ENCODE results near the gene MEG3. TPM values are rescaled to one million over a fixed set of nuclear protein-coding genes. Genes with fewer than 3 reads are reported as not detected.

MEG3 gene
- total and polyA plus RNA-seq, 9 of the 15 experiments (the other 6 are each of a cell fraction or from before 2014, with no cell fraction given): 0.10 to 5.3 (median 1.0) TPM; not detected in 1

DNA sequence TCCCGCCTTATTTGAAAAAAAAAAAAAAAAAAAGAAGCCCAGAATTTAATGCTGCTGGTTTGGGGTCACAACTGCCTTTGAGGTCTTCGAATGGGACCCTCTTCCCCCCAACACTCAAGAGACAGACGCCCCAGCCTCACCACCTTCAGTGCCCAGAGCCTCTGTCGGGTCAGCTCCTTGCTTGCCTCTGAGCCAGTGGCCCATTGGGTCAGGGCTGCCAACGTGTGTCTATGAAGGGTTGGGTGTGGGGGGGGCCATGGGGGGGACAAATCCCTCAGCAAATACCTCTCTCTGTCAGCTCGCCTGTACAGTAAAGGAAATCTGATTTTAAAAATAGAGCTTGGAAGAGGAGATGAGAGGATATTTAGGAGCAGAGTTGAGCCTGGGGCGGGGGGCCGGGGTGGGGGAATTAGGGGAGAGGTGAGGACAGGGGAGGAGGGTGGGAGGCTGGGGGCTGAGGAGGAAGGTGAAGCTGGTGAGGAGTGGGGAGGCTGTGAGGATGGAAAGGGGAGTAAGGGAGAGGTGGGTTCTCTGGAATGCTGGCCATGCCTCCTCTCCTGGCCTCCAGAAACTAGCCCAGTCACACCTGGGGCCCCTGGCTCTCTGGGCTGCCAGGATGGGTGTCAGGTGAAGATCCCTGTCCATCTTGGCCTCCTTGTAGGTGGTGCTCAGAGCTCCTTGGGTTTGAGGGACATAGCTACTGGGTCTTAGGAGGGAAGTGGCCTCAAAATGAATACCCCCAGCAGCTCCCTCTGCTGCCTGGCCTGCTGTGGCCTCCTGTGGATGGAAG, 64.3 kb downstream of the MEG3 start:
- H3K4me3 ChIP-seq: no peak overlapping the region
- no peaks in the 10 kb centered on the region for H3K36me3 ChIP-seq (ENCODE audit: control insufficient read depth, insufficient read depth, low read length)
- intact Hi-C loops (cut with micrococcal nuclease): no loop called here
- H3K79me2 ChIP-seq (ENCODE audit: control insufficient read depth, insufficient read depth, low read length): no peaks in the 10 kb centered on the region
- WGBS (ENCODE audit: insufficient coverage, low coverage, missing lambda C conversion rate): 29% methylated on average over 5 of the region's 8 CpGs
- ChIA-PET CTCF (ENCODE audit: low intra/inter-chr PET ratio) (interaction anchor here (1.2 kb wide), 1 partner anchor 8 kb away, joined by 3 read pairs; no protein-coding TSS in a partner anchor), POLR2A (no interaction called here)
- no peak overlapping the region for H3K27ac ChIP-seq (ENCODE audit: extremely low read depth, low read depth, low read length)
- H3K4me2 ChIP-seq (ENCODE audit: insufficient read depth, low read length): no peak overlapping the region
- in situ Hi-C loops (cut with MboI): no loop called here
- H4K20me1 ChIP-seq (replicated peaks; ENCODE audit: control insufficient read depth, insufficient read depth, low read length): no peaks in the 10 kb centered on the region
- ATAC-seq (no peak), DNase-seq (ENCODE audit: extremely low read depth in 1 of 4, low spot score in 3 of 4) (no peak), FAIRE-seq (no peak)
- TF ChIP-seq, protein P1, sequence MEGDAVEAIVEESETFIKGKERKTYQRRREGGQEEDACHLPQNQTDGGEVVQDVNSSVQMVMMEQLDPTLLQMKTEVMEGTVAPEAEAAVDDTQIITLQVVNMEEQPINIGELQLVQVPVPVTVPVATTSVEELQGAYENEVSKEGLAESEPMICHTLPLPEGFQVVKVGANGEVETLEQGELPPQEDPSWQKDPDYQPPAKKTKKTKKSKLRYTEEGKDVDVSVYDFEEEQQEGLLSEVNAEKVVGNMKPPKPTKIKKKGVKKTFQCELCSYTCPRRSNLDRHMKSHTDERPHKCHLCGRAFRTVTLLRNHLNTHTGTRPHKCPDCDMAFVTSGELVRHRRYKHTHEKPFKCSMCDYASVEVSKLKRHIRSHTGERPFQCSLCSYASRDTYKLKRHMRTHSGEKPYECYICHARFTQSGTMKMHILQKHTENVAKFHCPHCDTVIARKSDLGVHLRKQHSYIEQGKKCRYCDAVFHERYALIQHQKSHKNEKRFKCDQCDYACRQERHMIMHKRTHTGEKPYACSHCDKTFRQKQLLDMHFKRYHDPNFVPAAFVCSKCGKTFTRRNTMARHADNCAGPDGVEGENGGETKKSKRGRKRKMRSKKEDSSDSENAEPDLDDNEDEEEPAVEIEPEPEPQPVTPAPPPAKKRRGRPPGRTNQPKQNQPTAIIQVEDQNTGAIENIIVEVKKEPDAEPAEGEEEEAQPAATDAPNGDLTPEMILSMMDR (IDR thresholded peaks at IDR 0.05 in 2 of 3, conservative IDR thresholded peaks at IDR 0.05 in 1 of 3; ENCODE audit: insufficient read depth in 2 of 3, low read depth in 1 of 3, low read length in 3 of 3): peak in 1 of 3 experiments; percentile 11; a peak in 1 of 6 replicates
- TF ChIP-seq, protein P2, sequence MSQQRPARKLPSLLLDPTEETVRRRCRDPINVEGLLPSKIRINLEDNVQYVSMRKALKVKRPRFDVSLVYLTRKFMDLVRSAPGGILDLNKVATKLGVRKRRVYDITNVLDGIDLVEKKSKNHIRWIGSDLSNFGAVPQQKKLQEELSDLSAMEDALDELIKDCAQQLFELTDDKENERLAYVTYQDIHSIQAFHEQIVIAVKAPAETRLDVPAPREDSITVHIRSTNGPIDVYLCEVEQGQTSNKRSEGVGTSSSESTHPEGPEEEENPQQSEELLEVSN (IDR thresholded peaks at IDR 0.05; ENCODE audit: borderline replicate concordance in 1 of 2, extremely low read depth in 1 of 2, insufficient read depth in 1 of 2, insufficient read length in 1 of 2, low read depth in 1 of 2, low read length in 1 of 2, poor library complexity in 1 of 2, severe bottlenecking in 1 of 2): no peak
- peaks cover 0 to 4% of the 10 kb centered on the region in 2 experiments; a peak in 2 of 5 replicates for H3K4me1 ChIP-seq (replicated peaks in 1 of 2; ENCODE audit: control insufficient read depth in 2 of 2, insufficient read depth in 2 of 2, low read length in 2 of 2)
- no peaks in the 10 kb centered on the region for H3K9me1 ChIP-seq (ENCODE audit: control insufficient read depth, insufficient read depth, low read length)
- BruUV-seq (replicated peaks): no TSS peak
- no peaks in the 10 kb centered on the region; the same call in 1 of the 2 replicates for H3K9me3 ChIP-seq (replicated peaks; ENCODE audit: control insufficient read depth, insufficient read depth, low read depth, low read length)
- H2AFZ ChIP-seq (ENCODE audit: low read depth, low read length): no peak overlapping the region
- no peak overlapping the region for H3K9ac ChIP-seq (ENCODE audit: insufficient read depth in 1 of 2, low read depth in 2 of 2, low read length in 2 of 2)
- H3K27me3 ChIP-seq (ENCODE audit: control insufficient read depth in 2 of 2, insufficient read depth in 2 of 2, low read length in 2 of 2): peaks cover 0 to under 1% of the 10 kb centered on the region in 2 experiments; a peak in 1 of 5 replicates

Measured in K562 (cell line).